Gastroesophageal sphincter (tissue), 2 donors: ENCODE results near the gene SYNGAP1.

ENCODE experiments used
- POLR2A ChIP-seq, 2 donors: fragments of 450-650 bp; IDR thresholded peaks; one replicate each; pipeline ENCODE4 v1.6.1; 2017; ENCODE audit warnings: antibody characterized with exemption in 2 of 2, mild to moderate bottlenecking in 2 of 2, moderate library complexity in 1 of 2
- POLR2AphosphoS5 ChIP-seq: sonication (generic); formaldehyde crosslinking; IDR thresholded peaks from one replicate; pipeline ENCODE4 v1.6.1; 2017; ENCODE audit warnings: antibody characterized with exemption

DNA sequence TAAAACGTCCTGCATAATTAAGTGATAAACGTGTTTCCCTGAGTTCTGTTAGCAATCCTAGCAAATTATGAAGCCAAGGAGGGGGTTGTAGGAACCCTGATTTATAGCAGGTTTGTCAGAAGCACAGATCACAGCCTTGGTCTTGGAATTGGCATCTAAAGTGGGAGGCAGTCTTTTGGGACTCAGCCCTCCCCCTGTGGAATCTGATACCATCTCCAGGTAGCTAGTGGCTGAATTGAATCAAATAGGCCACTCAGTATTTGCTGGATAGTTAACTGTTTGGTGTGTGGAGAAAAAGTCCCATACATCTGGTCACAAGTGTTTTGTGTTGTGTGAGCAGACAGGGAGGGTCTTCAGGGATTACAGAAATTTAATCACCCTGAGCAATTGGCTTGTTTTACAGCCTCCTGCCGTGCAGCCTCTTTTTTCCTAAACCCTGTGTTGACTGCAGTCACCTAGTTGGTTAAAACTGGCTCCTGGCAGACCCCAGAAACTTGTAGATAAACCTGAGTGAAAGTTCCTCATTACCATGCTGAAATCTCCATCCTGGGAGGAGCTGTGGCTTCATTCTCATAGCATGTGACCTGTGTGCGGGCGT is 47.2 kb upstream of the SYNGAP1 start:
- TF ChIP-seq POLR2A (IDR thresholded peaks at IDR 0.05) (no peak), POLR2AphosphoS5 (no peak)
